Measurements from ENCODE around the gene RPL18A. TPM values are rescaled to one million over a fixed set of nuclear protein-coding genes. Genes with fewer than 3 reads are reported as not detected.

RPL18A gene
- polyA plus RNA-seq, 1 of the 3 experiments (the other 2 are of a cell fraction), result 2,695 TPM

DNA sequence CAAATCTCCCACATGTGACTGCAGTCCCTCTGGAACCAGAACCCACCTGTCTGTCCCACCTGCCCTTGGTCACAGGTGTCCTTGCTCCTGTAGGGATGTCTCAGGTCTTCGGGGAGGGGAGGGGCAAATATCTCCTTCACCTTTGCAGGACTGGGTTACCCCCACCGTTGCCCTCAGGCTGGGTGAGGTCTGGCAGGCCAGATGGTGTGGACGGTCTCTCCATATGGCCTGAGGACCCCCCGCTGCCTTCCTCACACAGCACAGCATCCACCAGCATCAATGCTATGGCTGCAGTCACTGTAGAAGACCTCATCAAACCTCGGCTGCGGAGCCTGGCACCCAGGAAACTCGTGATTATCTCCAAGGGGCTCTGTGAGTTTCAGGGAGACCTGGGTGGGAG is 22.0 kb downstream of the RPL18A start:
- Histone ChIP-seq H3K4me1 (ENCODE audit: control insufficient read depth in 1 of 2, insufficient read depth in 2 of 2, low read depth in 1 of 2, low read length in 1 of 2) (no peaks in the 10 kb centered on the region), H3K27ac (ENCODE audit: low read depth in 2 of 2, low read length in 1 of 2) (no peak overlapping the region), H3K4me3 (ENCODE audit: low read depth in 2 of 2, low read length in 1 of 2) (no peak overlapping the region), H3K36me3 (replicated peaks in 1 of 2; ENCODE audit: control insufficient read depth in 1 of 2, insufficient read depth in 2 of 2, low read length in 1 of 2) (no peaks in the 10 kb centered on the region), H3K9ac (no peak overlapping the region), H3K27me3 (ENCODE audit: insufficient read depth) (peaks cover 37% of the 10 kb centered on the region), H3F3A (replicated peaks; ENCODE audit: insufficient read depth) (no peaks in the 10 kb centered on the region), H3K9me2 (no peaks in the 10 kb centered on the region), H3K9me3 (no peaks in the 10 kb centered on the region), H2AFZ (ENCODE audit: low read depth) (no peak overlapping the region), H3K4me2 (no peak overlapping the region), H3K79me2 (ENCODE audit: insufficient read depth) (no peaks in the 10 kb centered on the region), H4K20me1 (ENCODE audit: insufficient read depth) (no peaks in the 10 kb centered on the region)
- no peak for TF ChIP-seq TAF1 (IDR thresholded peaks at IDR 0.05; ENCODE audit: borderline replicate concordance, low read depth, low read length)
- TF ChIP-seq, protein P1, sequence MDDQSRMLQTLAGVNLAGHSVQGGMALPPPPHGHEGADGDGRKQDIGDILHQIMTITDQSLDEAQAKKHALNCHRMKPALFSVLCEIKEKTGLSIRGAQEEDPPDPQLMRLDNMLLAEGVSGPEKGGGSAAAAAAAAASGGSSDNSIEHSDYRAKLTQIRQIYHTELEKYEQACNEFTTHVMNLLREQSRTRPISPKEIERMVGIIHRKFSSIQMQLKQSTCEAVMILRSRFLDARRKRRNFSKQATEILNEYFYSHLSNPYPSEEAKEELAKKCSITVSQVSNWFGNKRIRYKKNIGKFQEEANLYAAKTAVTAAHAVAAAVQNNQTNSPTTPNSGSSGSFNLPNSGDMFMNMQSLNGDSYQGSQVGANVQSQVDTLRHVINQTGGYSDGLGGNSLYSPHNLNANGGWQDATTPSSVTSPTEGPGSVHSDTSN (IDR thresholded peaks at IDR 0.05), result no peak
- TF ChIP-seq, protein P2, sequence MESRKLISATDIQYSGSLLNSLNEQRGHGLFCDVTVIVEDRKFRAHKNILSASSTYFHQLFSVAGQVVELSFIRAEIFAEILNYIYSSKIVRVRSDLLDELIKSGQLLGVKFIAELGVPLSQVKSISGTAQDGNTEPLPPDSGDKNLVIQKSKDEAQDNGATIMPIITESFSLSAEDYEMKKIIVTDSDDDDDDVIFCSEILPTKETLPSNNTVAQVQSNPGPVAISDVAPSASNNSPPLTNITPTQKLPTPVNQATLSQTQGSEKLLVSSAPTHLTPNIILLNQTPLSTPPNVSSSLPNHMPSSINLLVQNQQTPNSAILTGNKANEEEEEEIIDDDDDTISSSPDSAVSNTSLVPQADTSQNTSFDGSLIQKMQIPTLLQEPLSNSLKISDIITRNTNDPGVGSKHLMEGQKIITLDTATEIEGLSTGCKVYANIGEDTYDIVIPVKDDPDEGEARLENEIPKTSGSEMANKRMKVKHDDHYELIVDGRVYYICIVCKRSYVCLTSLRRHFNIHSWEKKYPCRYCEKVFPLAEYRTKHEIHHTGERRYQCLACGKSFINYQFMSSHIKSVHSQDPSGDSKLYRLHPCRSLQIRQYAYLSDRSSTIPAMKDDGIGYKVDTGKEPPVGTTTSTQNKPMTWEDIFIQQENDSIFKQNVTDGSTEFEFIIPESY (IDR thresholded peaks at IDR 0.05; ENCODE audit: borderline replicate concordance, low read depth), result no peak
- CTCF ChIA-PET, result no interaction called here
- DNase-seq, result peak; percentile 31
- POLR2A ChIA-PET, result no interaction called here
- WGBS (ENCODE audit: low lambda C conversion rate), result 12% methylated on average over 5 of the region's 7 CpGs

DNA sequence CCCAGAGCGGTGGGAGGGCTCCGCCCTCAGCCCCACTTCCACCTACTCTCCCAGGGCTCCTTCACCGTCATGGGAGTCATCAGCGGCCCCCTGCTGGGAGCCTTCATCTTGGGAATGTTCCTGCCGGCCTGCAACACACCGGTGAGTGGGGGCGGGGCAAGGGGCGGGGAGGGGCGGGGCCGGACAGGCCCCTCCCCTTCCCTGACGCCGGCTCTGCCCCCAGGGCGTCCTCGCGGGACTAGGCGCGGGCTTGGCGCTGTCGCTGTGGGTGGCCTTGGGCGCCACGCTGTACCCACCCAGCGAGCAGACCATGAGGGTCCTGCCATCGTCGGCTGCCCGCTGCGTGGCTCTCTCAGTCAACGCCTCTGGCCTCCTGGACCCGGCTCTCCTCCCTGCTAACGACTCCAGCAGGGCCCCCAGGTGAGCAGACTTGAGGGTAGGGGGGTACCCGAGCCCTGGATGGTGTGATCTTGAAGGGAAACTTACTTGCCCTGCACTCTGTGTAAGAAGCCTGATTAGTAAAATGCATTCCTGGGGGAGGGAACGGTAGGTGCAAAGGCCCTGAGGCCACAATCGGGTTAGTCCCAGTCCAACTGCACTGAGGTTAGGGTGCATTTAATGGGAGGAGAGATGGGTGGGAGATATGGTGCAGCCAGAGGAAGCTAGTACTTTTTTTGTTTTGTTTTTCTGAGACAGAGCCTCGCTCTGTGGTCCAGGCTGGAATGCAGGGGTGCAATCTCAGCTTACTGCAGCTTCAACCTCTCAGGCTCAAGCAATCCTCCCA is 24.1 kb downstream of the RPL18A start:
- Histone ChIP-seq H3K27ac (ENCODE audit: low read depth in 2 of 2, low read length in 1 of 2) (no peak overlapping the region), H3K4me1 (ENCODE audit: control insufficient read depth in 1 of 2, insufficient read depth in 2 of 2, low read depth in 1 of 2, low read length in 1 of 2) (no peaks in the 10 kb centered on the region), H2AFZ (ENCODE audit: low read depth) (no peak overlapping the region), H3K9ac (no peak overlapping the region), H3K9me2 (no peaks in the 10 kb centered on the region), H3K79me2 (ENCODE audit: insufficient read depth) (no peaks in the 10 kb centered on the region), H3K4me3 (ENCODE audit: low read depth in 2 of 2, low read length in 1 of 2) (no peak overlapping the region), H3K27me3 (ENCODE audit: insufficient read depth) (peaks cover 29% of the 10 kb centered on the region), H3K36me3 (replicated peaks in 1 of 2; ENCODE audit: control insufficient read depth in 1 of 2, insufficient read depth in 2 of 2, low read length in 1 of 2) (no peaks in the 10 kb centered on the region), H3F3A (replicated peaks; ENCODE audit: insufficient read depth) (no peaks in the 10 kb centered on the region), H4K20me1 (ENCODE audit: insufficient read depth) (no peaks in the 10 kb centered on the region), H3K9me3 (no peaks in the 10 kb centered on the region), H3K4me2 (no peak overlapping the region)
- POLR2A ChIA-PET, result no interaction called here
- TF ChIP-seq MEF2A (IDR thresholded peaks at IDR 0.05; ENCODE audit: borderline replicate concordance, low read depth) (no peak), TCF12 (IDR thresholded peaks at IDR 0.05) (no peak), RAD21 (IDR thresholded peaks at IDR 0.05; ENCODE audit: low read length) (no peak), FOSL2 (IDR thresholded peaks at IDR 0.05; ENCODE audit: borderline replicate concordance, low read depth) (no peak), SIN3A (IDR thresholded peaks at IDR 0.05; ENCODE audit: borderline replicate concordance, low read depth, low read length) (no peak), NFIC (IDR thresholded peaks at IDR 0.05; ENCODE audit: borderline replicate concordance) (no peak), EZH2phosphoT487 (IDR thresholded peaks at IDR 0.05; ENCODE audit: borderline replicate concordance, low read depth) (no peak), MXI1 (IDR thresholded peaks at IDR 0.05; ENCODE audit: low read depth, low read length) (no peak), YY1 (IDR thresholded peaks at IDR 0.05; ENCODE audit: low read depth) (no peak)
- TF ChIP-seq, protein P1 (IDR thresholded peaks at IDR 0.05), result no peak
- TF ChIP-seq, protein P3, sequence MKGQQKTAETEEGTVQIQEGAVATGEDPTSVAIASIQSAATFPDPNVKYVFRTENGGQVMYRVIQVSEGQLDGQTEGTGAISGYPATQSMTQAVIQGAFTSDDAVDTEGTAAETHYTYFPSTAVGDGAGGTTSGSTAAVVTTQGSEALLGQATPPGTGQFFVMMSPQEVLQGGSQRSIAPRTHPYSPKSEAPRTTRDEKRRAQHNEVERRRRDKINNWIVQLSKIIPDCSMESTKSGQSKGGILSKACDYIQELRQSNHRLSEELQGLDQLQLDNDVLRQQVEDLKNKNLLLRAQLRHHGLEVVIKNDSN (IDR thresholded peaks at IDR 0.05; ENCODE audit: borderline replicate concordance, low read depth), result no peak
- TF ChIP-seq, protein P4, sequence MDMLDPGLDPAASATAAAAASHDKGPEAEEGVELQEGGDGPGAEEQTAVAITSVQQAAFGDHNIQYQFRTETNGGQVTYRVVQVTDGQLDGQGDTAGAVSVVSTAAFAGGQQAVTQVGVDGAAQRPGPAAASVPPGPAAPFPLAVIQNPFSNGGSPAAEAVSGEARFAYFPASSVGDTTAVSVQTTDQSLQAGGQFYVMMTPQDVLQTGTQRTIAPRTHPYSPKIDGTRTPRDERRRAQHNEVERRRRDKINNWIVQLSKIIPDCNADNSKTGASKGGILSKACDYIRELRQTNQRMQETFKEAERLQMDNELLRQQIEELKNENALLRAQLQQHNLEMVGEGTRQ (IDR thresholded peaks at IDR 0.05; ENCODE audit: borderline replicate concordance, low read depth, low read length), result no peak
- TF ChIP-seq, protein P5, sequence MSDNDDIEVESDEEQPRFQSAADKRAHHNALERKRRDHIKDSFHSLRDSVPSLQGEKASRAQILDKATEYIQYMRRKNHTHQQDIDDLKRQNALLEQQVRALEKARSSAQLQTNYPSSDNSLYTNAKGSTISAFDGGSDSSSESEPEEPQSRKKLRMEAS (IDR thresholded peaks at IDR 0.05; ENCODE audit: low read depth), result no peak
- WGBS (ENCODE audit: low lambda C conversion rate), result 32% methylated on average over 15 of the region's 33 CpGs
- CTCF ChIA-PET, result interaction anchor here (0.9 to 1.3 kb wide), 2 partner anchors 8 to 49 kb away, joined by 3 read pairs; partner anchors contain the start of gene CCDC124
- peak; percentile 77 for DNase-seq

Measured in SK-N-SH (cell line).